ENCODE results near the gene AGRN.

DNA sequence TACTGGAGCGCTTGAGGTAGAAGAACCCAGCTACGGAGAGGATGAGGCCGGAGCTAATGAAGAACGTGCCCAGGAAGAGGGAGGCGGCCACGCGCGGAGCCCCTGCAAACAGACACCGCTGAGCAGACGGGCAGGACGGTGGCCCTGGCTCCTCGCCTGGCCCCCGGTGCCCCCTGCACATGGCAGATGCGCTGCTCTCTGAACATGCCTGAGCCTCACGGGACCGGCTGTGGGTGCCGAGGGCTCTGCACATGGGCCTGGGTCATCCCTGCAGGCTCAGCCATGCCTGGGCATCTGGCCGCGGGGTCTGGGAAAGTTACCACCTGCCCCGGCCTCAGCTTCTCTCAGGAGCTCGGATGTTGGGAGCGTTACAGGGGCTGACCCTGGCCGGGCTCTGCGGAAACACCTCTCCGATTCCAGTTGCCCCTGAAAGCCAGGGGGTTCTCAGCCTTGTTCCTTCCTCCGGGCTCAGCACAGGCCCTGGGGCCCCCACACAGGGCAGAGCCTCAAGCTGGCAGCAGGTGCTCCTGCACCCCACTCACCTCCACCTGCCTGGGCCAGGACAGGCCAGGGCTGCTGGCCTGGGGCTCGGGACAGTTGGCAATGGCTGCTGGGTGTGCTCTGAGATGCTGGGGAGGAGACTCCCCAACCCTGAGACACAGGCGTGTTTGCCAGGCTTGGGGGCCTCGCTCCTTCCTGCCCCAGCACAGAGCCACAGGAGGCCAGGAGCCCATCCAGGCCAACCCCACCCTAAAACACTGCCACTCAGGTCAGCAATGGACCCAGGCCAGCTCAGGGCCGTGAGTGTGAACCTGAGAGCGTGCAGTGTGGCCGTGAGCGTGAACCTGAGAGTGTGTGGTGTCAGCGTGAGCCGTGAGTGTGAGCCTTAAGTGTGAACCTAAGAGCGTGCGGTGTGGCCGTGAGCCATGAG lies 66.3 kb downstream of the AGRN start:
- TF ChIP-seq, protein P1, sequence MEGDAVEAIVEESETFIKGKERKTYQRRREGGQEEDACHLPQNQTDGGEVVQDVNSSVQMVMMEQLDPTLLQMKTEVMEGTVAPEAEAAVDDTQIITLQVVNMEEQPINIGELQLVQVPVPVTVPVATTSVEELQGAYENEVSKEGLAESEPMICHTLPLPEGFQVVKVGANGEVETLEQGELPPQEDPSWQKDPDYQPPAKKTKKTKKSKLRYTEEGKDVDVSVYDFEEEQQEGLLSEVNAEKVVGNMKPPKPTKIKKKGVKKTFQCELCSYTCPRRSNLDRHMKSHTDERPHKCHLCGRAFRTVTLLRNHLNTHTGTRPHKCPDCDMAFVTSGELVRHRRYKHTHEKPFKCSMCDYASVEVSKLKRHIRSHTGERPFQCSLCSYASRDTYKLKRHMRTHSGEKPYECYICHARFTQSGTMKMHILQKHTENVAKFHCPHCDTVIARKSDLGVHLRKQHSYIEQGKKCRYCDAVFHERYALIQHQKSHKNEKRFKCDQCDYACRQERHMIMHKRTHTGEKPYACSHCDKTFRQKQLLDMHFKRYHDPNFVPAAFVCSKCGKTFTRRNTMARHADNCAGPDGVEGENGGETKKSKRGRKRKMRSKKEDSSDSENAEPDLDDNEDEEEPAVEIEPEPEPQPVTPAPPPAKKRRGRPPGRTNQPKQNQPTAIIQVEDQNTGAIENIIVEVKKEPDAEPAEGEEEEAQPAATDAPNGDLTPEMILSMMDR (IDR thresholded peaks at IDR 0.05), result no peak
- TF ChIP-seq POLR2A (IDR thresholded peaks at IDR 0.05), result no peak
